A673 (cell line): Measurements from ENCODE around the gene UVSSA. TPM values are rescaled to one million over a fixed set of nuclear protein-coding genes. Genes with fewer than 3 reads are reported as not detected.

ENCODE experiments used
- BruUV-seq: library from RNA; stranded (reverse); fragments of 400-500 nt; replicated peaks from 2 replicates; lab custom pipeline; 2021; lab: Mats Ljungman, UMichigan
- CTCF ChIA-PET: fragments of 300-600 bp; sonication (Branson Sonifier 250); formaldehyde crosslinking; loops from one replicate; lab custom pipeline; 2022; ENCODE audit warnings: antibody characterized with exemption; lab: Charles Lee
- POLR2A ChIA-PET: fragments of 300-600 bp; sonication (Branson Sonifier 250); formaldehyde crosslinking; loops from one replicate; lab custom pipeline; 2022; ENCODE audit warnings: antibody characterized with exemption; ENCODE audit not compliant: low non-redundant PET; lab: Charles Lee
- DNase-seq: peaks from one replicate; pipeline ENCODE4 v3.0.0-alpha.2; 2015; ENCODE audit warnings: low spot score
- H3K27ac ChIP-seq: fragments of 200-600 bp; sonication (generic); 2 replicates; pipeline ENCODE4 v1.5.1; 2016; ENCODE audit warnings: mixed run types, low read depth, mild to moderate bottlenecking, mixed read lengths, antibody characterized with exemption, low read length; ENCODE audit not compliant: poor library complexity, severe bottlenecking
- H3K27me3 ChIP-seq: fragments of 200-600 bp; sonication (generic); replicated peaks from 2 replicates; pipeline ENCODE4 v1.6.1; 2017; ENCODE audit warnings: mixed run types, low read depth, mild to moderate bottlenecking, mixed read lengths, antibody characterized with exemption, low read length; ENCODE audit not compliant: insufficient read depth, poor library complexity
- H3K36me3 ChIP-seq: fragments of 200-600 bp; sonication (generic); 2 replicates; pipeline ENCODE4 v1.6.1; 2016; ENCODE audit warnings: mixed run types, mild to moderate bottlenecking, mixed read lengths, antibody characterized with exemption, low read length; ENCODE audit not compliant: insufficient read depth, poor library complexity, severe bottlenecking
- H3K4me1 ChIP-seq: fragments of 200-600 bp; sonication (generic); 2 replicates; pipeline ENCODE4 v1.6.1; 2017; ENCODE audit warnings: mixed run types, mild to moderate bottlenecking, mixed read lengths, antibody characterized with exemption, low read length; ENCODE audit not compliant: insufficient read depth, poor library complexity, severe bottlenecking
- H3K4me3 ChIP-seq: fragments of 200-600 bp; sonication (generic); 2 replicates; pipeline ENCODE4 v1.5.1; 2016; ENCODE audit warnings: low read depth, mixed run types, mild to moderate bottlenecking, mixed read lengths, low read length; ENCODE audit not compliant: poor library complexity, severe bottlenecking
- H3K9me3 ChIP-seq: fragments of 200-600 bp; sonication (generic); 2 replicates; pipeline ENCODE4 v1.6.1; 2016; ENCODE audit warnings: mixed run types, low read depth, mild to moderate bottlenecking, mixed read lengths, antibody characterized with exemption, low read length; ENCODE audit not compliant: poor library complexity, severe bottlenecking
- CTCF ChIP-seq: fragments of 300-800, 200-600 bp; sonication (generic); conservative IDR thresholded peaks from 2 replicates; pipeline ENCODE4 v1.5.1; 2017; ENCODE audit warnings: low read depth, mild to moderate bottlenecking, antibody characterized with exemption, low read length, moderate library complexity, mixed read lengths
- EZH2 ChIP-seq: fragments of 200-600 bp; sonication (generic); IDR thresholded peaks from 2 replicates; pipeline ENCODE4 v1.6.1; 2017; ENCODE audit warnings: borderline replicate concordance, low read depth, mild to moderate bottlenecking, mixed read lengths, antibody characterized with exemption, low read length; ENCODE audit not compliant: poor library complexity, severe bottlenecking
- intact Hi-C: fragments of 100-400 bp; cut with micrococcal nuclease; formaldehyde crosslinking; loops from one replicate; pipeline ENCODE4 v1.10.0; 2022; ENCODE audit not compliant: unreplicated experiment
- total RNA-seq: library from RNA; stranded (reverse); gene quantifications from 2 replicates; pipeline ENCODE4 v1.2.3, GENCODE V29; 2021

Gene UVSSA
- total RNA-seq, 1 experiment from 2014 or later: 20.3 TPM

DNA sequence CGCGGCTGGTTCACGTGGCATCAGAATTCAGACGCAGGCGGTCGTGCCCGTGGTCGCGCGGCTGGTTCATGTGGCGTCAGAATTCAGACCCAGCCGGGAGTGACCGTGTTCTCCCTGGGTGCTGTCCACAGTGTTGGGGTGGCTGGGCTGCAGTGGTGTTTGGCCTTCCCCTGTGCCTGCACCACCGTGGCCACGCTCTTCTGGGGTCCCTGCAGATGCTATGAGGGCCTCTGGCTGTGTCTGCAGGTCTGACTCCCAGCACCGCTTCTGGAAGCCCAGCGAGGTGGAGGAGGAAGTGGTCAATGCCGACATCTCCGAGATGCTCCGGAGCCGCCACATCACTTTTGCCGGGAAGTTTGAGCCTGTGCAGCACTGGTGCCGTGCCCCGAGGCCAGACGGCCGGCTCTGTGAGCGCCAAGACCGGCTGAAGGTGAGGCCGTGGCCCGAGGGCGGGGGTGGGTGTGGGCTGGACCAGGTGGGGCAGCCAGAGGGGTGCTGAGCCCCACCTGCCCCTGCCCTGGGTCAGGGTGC lies 32.9 kb downstream of the UVSSA start:
- ChIA-PET POLR2A (no interaction called here), CTCF (no interaction called here)
- no peak overlapping the region for H3K4me3 ChIP-seq
- H3K36me3 ChIP-seq: no peaks in the 10 kb centered on the region
- intact Hi-C loops: no loop called here
- TF ChIP-seq CTCF: no peak
- TF ChIP-seq EZH2: no peak
- H3K27ac ChIP-seq: no peak overlapping the region
- H3K9me3 ChIP-seq: no peaks in the 10 kb centered on the region
- no TSS peak for BruUV-seq
- no peaks in the 10 kb centered on the region for H3K27me3 ChIP-seq
- no peak for DNase-seq
- no peaks in the 10 kb centered on the region for H3K4me1 ChIP-seq

- intact Hi-C loops: no loop called here
- DNase-seq: no peak
- POLR2A ChIA-PET: no interaction called here
- H3K27ac ChIP-seq: no peak overlapping the region
- no peaks in the 10 kb centered on the region for H3K36me3 ChIP-seq
- no peak for TF ChIP-seq CTCF
- TF ChIP-seq EZH2: no peak
- H3K9me3 ChIP-seq: no peaks in the 10 kb centered on the region
- CTCF ChIA-PET: no interaction called here
- no TSS peak for BruUV-seq
- no peak overlapping the region for H3K4me3 ChIP-seq
- no peaks in the 10 kb centered on the region for H3K4me1 ChIP-seq
- H3K27me3 ChIP-seq: no peaks in the 10 kb centered on the region
These were observed 33.6 kb downstream of the UVSSA start for GRCh38 chr4:1380368-1381151.

- intact Hi-C loops: no loop called here
- DNase-seq: no peak
- POLR2A ChIA-PET: no interaction called here
- Histone ChIP-seq H3K27ac (no peak overlapping the region), H3K27me3 (no peaks in the 10 kb centered on the region), H3K9me3 (no peaks in the 10 kb centered on the region), H3K36me3 (no peaks in the 10 kb centered on the region), H3K4me1 (no peaks in the 10 kb centered on the region), H3K4me3 (no peak overlapping the region)
- no peak for TF ChIP-seq CTCF
- no peak for TF ChIP-seq EZH2
- BruUV-seq: no TSS peak
- CTCF ChIA-PET: no interaction called here
These were observed 34.2 kb downstream of the UVSSA start for GRCh38 chr4:1381181-1381621.
